Cardiac fibroblast (primary cell): Measurements from ENCODE around the gene CCDC33.

Source experiments
- DNase-seq, 2 donors: peaks; one replicate each; pipeline versions ENCODE4 v3.0.0 to v3.0.0-alpha.2; 2010; ENCODE audit warnings: low read depth in 2 of 2
- H3K4me3 ChIP-seq, 2 donors: replicated peaks in 1 of 2; 1 replicate in 1 of 2; 2 replicates in 1 of 2; pipeline ENCODE4 v1.5.1; 2011; ENCODE audit warnings: low read depth in 2 of 2, low read length in 2 of 2, mild to moderate bottlenecking in 2 of 2, moderate library complexity in 1 of 2
- CTCF ChIP-seq: IDR thresholded peaks from one replicate; pipeline ENCODE4 v1.5.1; 2011; ENCODE audit warnings: low read depth, mild to moderate bottlenecking, low read length, inconsistent platforms

The CCDC33 gene

GRCh38 chr15:74376825-74377581 lies 140.9 kb downstream of the CCDC33 start:
- DNase-seq = no peak
- no peak overlapping the region for H3K4me3 ChIP-seq
- TF ChIP-seq CTCF = no peak

- DNase-seq = no peak
These were observed 142.0 kb downstream of the CCDC33 start for GRCh38 chr15:74377831-74378766.

GRCh38 chr15:74378848-74379247 lies 142.7 kb downstream of the CCDC33 start:
- peak; percentile 53 to 67 for DNase-seq
- no peak for TF ChIP-seq CTCF
- H3K4me3 ChIP-seq = no peak overlapping the region

More at GRCh38 chr15:74377831-74378766, 142.0 kb downstream of the CCDC33 start:
- TF ChIP-seq CTCF = no peak
- H3K4me3 ChIP-seq = no peak overlapping the region

GRCh38 chr15:74380361-74381189 lies 144.4 kb downstream of the CCDC33 start:
- TF ChIP-seq CTCF = no peak
- no peak for DNase-seq
- H3K4me3 ChIP-seq = no peak overlapping the region

- DNase-seq = no peak
- no peak overlapping the region for H3K4me3 ChIP-seq
- TF ChIP-seq CTCF = no peak
These were observed 145.0 kb downstream of the CCDC33 start for GRCh38 chr15:74381190-74381453.

GRCh38 chr15:74381481-74381880 lies 145.4 kb downstream of the CCDC33 start:
- no peak for DNase-seq
- no peak overlapping the region for H3K4me3 ChIP-seq
- no peak for TF ChIP-seq CTCF
